Stimulated activated CD4-positive, alpha-beta T cell treated with anti-CD3 and anti-CD28 coated beads, Interleukin-15, amount 100 ng/mL, for 24 hours (primary cell): ENCODE data around the gene FMNL2.

Experiments
- DNase-seq: peaks from one replicate; pipeline ENCODE4 v3.0.0-alpha.2; 2020

FMNL2 gene

GRCh38 chr2:152624805-152625204 is 289.8 kb downstream of the FMNL2 start:
- no peak for DNase-seq

- no peak for DNase-seq
Observed at GRCh38 chr2:152626911-152627339, 292.0 kb downstream of the FMNL2 start.

- DNase-seq, result no peak
Observed at GRCh38 chr2:152627351-152627957, 292.5 kb downstream of the FMNL2 start.

- DNase-seq, result no peak
Observed at GRCh38 chr2:152629202-152629601, 294.2 kb downstream of the FMNL2 start.

GRCh38 chr2:152630466-152630865 is 295.5 kb downstream of the FMNL2 start:
- no peak for DNase-seq

- no peak for DNase-seq
Observed at GRCh38 chr2:152632736-152633135, 297.8 kb downstream of the FMNL2 start.

- peak; percentile 78 for DNase-seq
Observed at GRCh38 chr2:152635635-152636298, 300.8 kb downstream of the FMNL2 start.

GRCh38 chr2:152637251-152637650 is 302.3 kb downstream of the FMNL2 start:
- no peak for DNase-seq

GRCh38 chr2:152638056-152638455 is 303.1 kb downstream of the FMNL2 start:
- no peak for DNase-seq

GRCh38 chr2:152638590-152638989 is 303.6 kb downstream of the FMNL2 start:
- no peak for DNase-seq

GRCh38 chr2:152644189-152644873 is 309.4 kb downstream of the FMNL2 start:
- DNase-seq, result no peak

GRCh38 chr2:152646264-152646663 is 311.3 kb downstream of the FMNL2 start:
- no peak for DNase-seq

- DNase-seq, result no peak
Observed at GRCh38 chr2:152646775-152647174, 311.8 kb downstream of the FMNL2 start.

- no peak for DNase-seq
Observed at GRCh38 chr2:152647552-152647951, 312.6 kb downstream of the FMNL2 start.

- DNase-seq, result no peak
Observed at GRCh38 chr2:152648336-152648735, 313.4 kb downstream of the FMNL2 start.

- DNase-seq, result no peak
Observed at GRCh38 chr2:152649997-152650396, 315.0 kb downstream of the FMNL2 start.

- DNase-seq, result no peak
Observed at GRCh38 chr2:152650768-152651371, 315.9 kb downstream of the FMNL2 start.

GRCh38 chr2:152651834-152652233 is 316.9 kb downstream of the FMNL2 start:
- no peak for DNase-seq

- no peak for DNase-seq
Observed at GRCh38 chr2:152655880-152656279, 320.9 kb downstream of the FMNL2 start.

- DNase-seq, result no peak
Observed at GRCh38 chr2:152657043-152657442, 322.1 kb downstream of the FMNL2 start.

GRCh38 chr2:152658221-152658620 is 323.2 kb downstream of the FMNL2 start:
- DNase-seq, result no peak

GRCh38 chr2:152661076-152661475 is 326.1 kb downstream of the FMNL2 start:
- no peak for DNase-seq

- DNase-seq, result no peak
Observed at GRCh38 chr2:152664725-152665124, 329.8 kb downstream of the FMNL2 start.

- no peak for DNase-seq
Observed at GRCh38 chr2:152674334-152674733, 339.4 kb downstream of the FMNL2 start.
